HG02943 (cell line): ENCODE measurements around the gene PSMD14.
"Not testable (repeated sequence)": the region's sequence is repeated elsewhere in the genome, so short reads cannot be mapped to it uniquely, and the experiment has no call there.

ENCODE experiments used
- ATAC-seq: cut with Tn5 transposase; IDR thresholded peaks from one replicate; pipeline ENCODE4 v1.9.1; 2021; ENCODE audit warnings: mild to moderate bottlenecking, low read depth, moderate library complexity; ENCODE audit not compliant: unreplicated experiment

PSMD14 gene

GRCh38 chr2:161332371-161332967 is 24.2 kb downstream of the PSMD14 start:
- ATAC-seq: no peak

GRCh38 chr2:161335626-161336025 is 27.4 kb downstream of the PSMD14 start:
- ATAC-seq: no peak

GRCh38 chr2:161337247-161337646 is 29.0 kb downstream of the PSMD14 start:
- no peak for ATAC-seq

GRCh38 chr2:161339532-161339931 is 31.3 kb downstream of the PSMD14 start:
- ATAC-seq: not testable (repeated sequence)

- ATAC-seq: not testable (repeated sequence)
These were observed 32.7 kb downstream of the PSMD14 start for GRCh38 chr2:161340930-161341413.

- no peak for ATAC-seq
These were observed 35.0 kb downstream of the PSMD14 start for GRCh38 chr2:161343235-161343634.

GRCh38 chr2:161344692-161345091 is 36.5 kb downstream of the PSMD14 start:
- ATAC-seq: no peak

- no peak for ATAC-seq
These were observed 43.5 kb downstream of the PSMD14 start for GRCh38 chr2:161351678-161352077.

- ATAC-seq: no peak
These were observed 44.5 kb downstream of the PSMD14 start for GRCh38 chr2:161352719-161353118.

- no peak for ATAC-seq
These were observed 45.3 kb downstream of the PSMD14 start for GRCh38 chr2:161353543-161353942.

GRCh38 chr2:161354106-161354505 is 45.9 kb downstream of the PSMD14 start:
- ATAC-seq: no peak

GRCh38 chr2:161355106-161355505 is 46.9 kb downstream of the PSMD14 start:
- ATAC-seq: no peak

- ATAC-seq: no peak
These were observed 47.8 kb downstream of the PSMD14 start for GRCh38 chr2:161355983-161356382.

GRCh38 chr2:161357097-161357496 is 48.9 kb downstream of the PSMD14 start:
- ATAC-seq: no peak

GRCh38 chr2:161358838-161359237 is 50.6 kb downstream of the PSMD14 start:
- no peak for ATAC-seq

- ATAC-seq: not testable (repeated sequence)
These were observed 52.0 kb downstream of the PSMD14 start for GRCh38 chr2:161360095-161360654.

GRCh38 chr2:161362568-161363166 is 54.4 kb downstream of the PSMD14 start:
- ATAC-seq: no peak

GRCh38 chr2:161367675-161368074 is 59.5 kb downstream of the PSMD14 start:
- no peak for ATAC-seq

GRCh38 chr2:161369311-161369710 is 61.1 kb downstream of the PSMD14 start:
- no peak for ATAC-seq

- ATAC-seq: no peak
These were observed 62.8 kb downstream of the PSMD14 start for GRCh38 chr2:161370981-161371380.

- no peak for ATAC-seq
These were observed 63.6 kb downstream of the PSMD14 start for GRCh38 chr2:161371869-161372268.

GRCh38 chr2:161373942-161374341 is 65.7 kb downstream of the PSMD14 start:
- ATAC-seq: no peak
